ENCODE measurements around the gene ADSS2.
"Not testable (repeated sequence)": the region's sequence is repeated elsewhere in the genome, so short reads cannot be mapped to it uniquely, and the experiment has no call there.

ADSS2 gene

DNA sequence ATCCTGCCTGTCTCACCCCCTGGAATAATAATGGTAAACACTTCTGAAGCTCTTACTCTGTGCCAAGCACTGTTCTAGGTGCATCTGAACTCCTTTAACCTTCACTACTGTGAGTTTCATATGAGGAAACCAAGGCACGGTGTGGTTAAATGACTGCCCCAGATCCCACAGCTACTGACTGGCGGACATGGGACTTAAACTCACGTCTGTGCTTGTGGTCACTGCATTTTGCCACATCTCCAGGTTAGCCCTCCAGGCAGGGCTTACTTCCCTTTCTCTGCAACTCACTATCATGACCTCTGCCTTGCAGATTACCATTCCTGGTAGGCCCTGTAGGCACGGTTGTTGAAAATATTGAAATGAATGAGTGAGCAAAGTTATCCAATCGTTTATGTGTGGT lies 83.4 kb downstream of the ADSS2 start:
- in situ Hi-C loops (cut with MboI; ENCODE audit: low sequenced_read_pairs): no loop called here

- in situ Hi-C loops (cut with MboI; ENCODE audit: low sequenced_read_pairs): no loop called here
These were observed 84.2 kb downstream of the ADSS2 start for GRCh38 chr1:244367399-244368114.

- in situ Hi-C loops (cut with MboI; ENCODE audit: low sequenced_read_pairs): no loop called here
These were observed 85.9 kb downstream of the ADSS2 start for GRCh38 chr1:244365809-244366208.

DNA sequence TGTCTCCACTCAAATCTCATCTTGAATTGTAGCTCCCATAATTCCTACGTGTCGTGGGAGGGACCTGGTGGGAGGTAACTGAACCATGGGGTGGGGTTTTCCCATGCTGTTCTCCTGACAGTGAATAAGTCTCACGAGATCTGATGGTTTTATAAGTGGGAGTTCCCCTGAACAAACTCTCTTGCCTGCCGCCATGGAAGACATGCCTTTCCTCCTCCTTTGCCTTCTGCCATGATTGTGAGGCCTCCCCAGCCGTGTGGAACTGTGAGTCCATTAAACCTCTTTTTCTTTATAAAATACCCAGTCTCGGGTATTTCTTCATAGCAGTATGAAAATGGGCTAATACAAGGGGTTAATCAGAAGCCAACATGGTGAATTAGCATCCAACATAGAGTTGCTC lies 86.4 kb downstream of the ADSS2 start:
- in situ Hi-C loops (cut with MboI; ENCODE audit: low sequenced_read_pairs): not testable (repeated sequence)

- in situ Hi-C loops (cut with MboI; ENCODE audit: low sequenced_read_pairs): no loop called here
These were observed 89.2 kb downstream of the ADSS2 start for GRCh38 chr1:244362476-244362875.

GRCh38 chr1:244361764-244362473 lies 89.8 kb downstream of the ADSS2 start:
- in situ Hi-C loops (cut with MboI; ENCODE audit: low sequenced_read_pairs): no loop called here
